HEK293 (cell line): ENCODE results near the gene EBLN1.

Source experiments
- CTCF ChIA-PET: fragments of 350-600 bp; formaldehyde crosslinking; extraction: SDS; loops from one replicate; lab custom pipeline; 2021; ENCODE audit warnings: antibody characterized with exemption; lab: Yijun Ruan, JAX
- POLR2A ChIA-PET: fragments of 300-600 bp; formaldehyde crosslinking; extraction: SDS; loops from one replicate; lab custom pipeline; 2020; ENCODE audit warnings: antibody characterized with exemption, inconsistent platforms; lab: Yijun Ruan, JAX
- H3K27ac ChIP-seq: fragments of 200-500 bp; sonication (Bioruptor generic); 2 replicates; pipeline ENCODE4 v1.5.1; 2014; ENCODE audit warnings: low read depth, low read length, control low read depth, inconsistent platforms; ENCODE audit errors: extremely low read depth
- H3K36me3 ChIP-seq, 2 experiments: fragments of 200-500 bp in 1 of 2; sonication (Bioruptor generic) in 1 of 2; 1 replicate in 1 of 2; 2 replicates in 1 of 2; pipeline ENCODE4 v1.5.1; 2014 to 2017; ENCODE audit warnings: inconsistent platforms in 2 of 2, low read length in 2 of 2; ENCODE audit not compliant: control insufficient read depth in 2 of 2, insufficient read depth in 1 of 2
- H3K4me1 ChIP-seq: fragments of 200-500 bp; sonication (Bioruptor generic); 2 replicates; pipeline ENCODE4 v1.5.1; 2014; ENCODE audit warnings: mild to moderate bottlenecking, low read length, inconsistent platforms; ENCODE audit not compliant: control insufficient read depth, insufficient read depth
- H3K4me3 ChIP-seq: 2 replicates; pipeline ENCODE4 v1.5.1; 2011; ENCODE audit warnings: low read depth, mild to moderate bottlenecking, control low read depth, low read length, moderate library complexity
- H3K9me3 ChIP-seq: fragments of 200-500 bp; sonication (Bioruptor generic); 2 replicates; pipeline ENCODE4 v1.5.1; 2014; ENCODE audit warnings: low read depth, low read length, inconsistent platforms; ENCODE audit not compliant: control insufficient read depth, insufficient read depth
- HOXC10 ChIP-seq: sonication (generic); formaldehyde crosslinking; IDR thresholded peaks from 2 replicates; pipeline ENCODE4 v1.8.1; 2023; ENCODE audit warnings: mild to moderate bottlenecking, missing genetic modification reagents
- KLF8 ChIP-seq: fragments of 450-650 bp; formaldehyde crosslinking; IDR thresholded peaks from 2 replicates; pipeline ENCODE4 v1.5.1; 2016; ENCODE audit warnings: missing biosample characterization, missing genetic modification characterization
- MEIS1 ChIP-seq: sonication (generic); formaldehyde crosslinking; IDR thresholded peaks from 2 replicates; pipeline ENCODE4 v1.8.1; 2022; ENCODE audit warnings: missing genetic modification reagents, mild to moderate bottlenecking, borderline replicate concordance
- PRDM1 ChIP-seq: fragments of 450-650 bp; formaldehyde crosslinking; IDR thresholded peaks from 2 replicates; pipeline ENCODE4; 2016; ENCODE audit warnings: missing biosample characterization, missing genetic modification characterization
- SALL2 ChIP-seq: fragments of 450-650 bp; formaldehyde crosslinking; IDR thresholded peaks from 2 replicates; pipeline ENCODE4 v1.5.0; 2017; ENCODE audit warnings: missing biosample characterization, mild to moderate bottlenecking, missing genetic modification characterization, borderline replicate concordance
- YY2 ChIP-seq: fragments of 450-650 bp; formaldehyde crosslinking; IDR thresholded peaks from 2 replicates; pipeline ENCODE4 v1.5.1; 2016; ENCODE audit warnings: missing biosample characterization, missing genetic modification characterization
- ZBTB17 ChIP-seq: fragments of 450-650 bp; formaldehyde crosslinking; IDR thresholded peaks from 2 replicates; pipeline ENCODE4 v1.5.1; 2016; ENCODE audit warnings: missing biosample characterization, missing genetic modification characterization
- ZBTB44 ChIP-seq: fragments of 450-650 bp; IDR thresholded peaks from 2 replicates; pipeline ENCODE4 v1.5.1; 2018; ENCODE audit warnings: missing biosample characterization, mild to moderate bottlenecking, missing genetic modification characterization
- ZBTB8A ChIP-seq: fragments of 450-650 bp; formaldehyde crosslinking; IDR thresholded peaks from 2 replicates; pipeline ENCODE4 v1.5.1; 2016; ENCODE audit warnings: missing biosample characterization, missing genetic modification characterization
- ZFP41 ChIP-seq: fragments of 450-650 bp; formaldehyde crosslinking; IDR thresholded peaks from 2 replicates; pipeline ENCODE4 v1.5.1; 2016; ENCODE audit warnings: missing biosample characterization, missing genetic modification characterization, borderline replicate concordance
- ZNF202 ChIP-seq: fragments of 450-650 bp; formaldehyde crosslinking; IDR thresholded peaks from 2 replicates; pipeline ENCODE4 v1.5.1; 2016; ENCODE audit warnings: missing biosample characterization, missing genetic modification characterization, borderline replicate concordance
- ZNF214 ChIP-seq: fragments of 450-650 bp; formaldehyde crosslinking; IDR thresholded peaks from 2 replicates; pipeline ENCODE4 v1.5.1; 2017; ENCODE audit warnings: missing biosample characterization, mild to moderate bottlenecking, missing genetic modification characterization, borderline replicate concordance
- ZNF311 ChIP-seq: fragments of 450-650 bp; formaldehyde crosslinking; IDR thresholded peaks from 2 replicates; pipeline ENCODE4 v1.5.1; 2017; ENCODE audit warnings: missing biosample characterization, missing genetic modification characterization, borderline replicate concordance
- ZNF37A ChIP-seq: fragments of 450-650 bp; IDR thresholded peaks from 2 replicates; pipeline ENCODE4 v1.5.1; 2018; ENCODE audit warnings: missing biosample characterization, missing genetic modification characterization
- ZNF518A ChIP-seq: fragments of 450-650 bp; formaldehyde crosslinking; conservative IDR thresholded peaks from 2 replicates; pipeline ENCODE4 v1.5.1; 2016; ENCODE audit warnings: low read depth, missing biosample characterization, missing genetic modification characterization
- ZNF561 ChIP-seq: fragments of 450-650 bp; IDR thresholded peaks from 2 replicates; pipeline ENCODE4 v1.5.1; 2018; ENCODE audit warnings: missing biosample characterization, missing genetic modification characterization, borderline replicate concordance
- ZNF692 ChIP-seq: fragments of 450-650 bp; formaldehyde crosslinking; IDR thresholded peaks from 2 replicates; pipeline ENCODE4 v1.5.1; 2016; ENCODE audit warnings: missing biosample characterization, missing genetic modification characterization
- ZNF747 ChIP-seq: fragments of 450-650 bp; formaldehyde crosslinking; IDR thresholded peaks from 2 replicates; pipeline ENCODE4 v1.5.1; 2016; ENCODE audit warnings: missing biosample characterization, missing genetic modification characterization
- ZNF76 ChIP-seq: fragments of 450-650 bp; formaldehyde crosslinking; IDR thresholded peaks from 2 replicates; pipeline ENCODE4; 2016; ENCODE audit warnings: low read depth, missing biosample characterization, missing genetic modification characterization, borderline replicate concordance

The EBLN1 gene

GRCh38 chr10:22252801-22253579 lies 35.2 kb upstream of the EBLN1 start:
- no peaks in the 10 kb centered on the region for H3K9me3 ChIP-seq
- H3K4me3 ChIP-seq, result peak overlapping the region; percentile 38
- peak overlapping the region; percentile 91; the same call in 1 of the 2 replicates for H3K27ac ChIP-seq
- ChIA-PET POLR2A (interaction anchor here (1.0 to 1.2 kb wide), 2 partner anchors 11 to 63 kb away, joined by 3 read pairs; partner anchors contain the start of gene COMMD3), CTCF (interaction anchor here (0.6 kb wide), 2 partner anchors 201 to 332 kb away, joined by 4 read pairs; no protein-coding TSS in a partner anchor)
- TF ChIP-seq ZNF214 (tag by site-specific recombination) (no peak), ZNF747 (no peak)
- peaks cover 4% of the 10 kb centered on the region for H3K4me1 ChIP-seq
- no peaks in the 10 kb centered on the region for H3K36me3 ChIP-seq

- TF ChIP-seq HOXC10 (no peak), ZNF518A (tag by site-specific recombination) (0 out of 2 replicates have a peak, but pooled peaks have one; percentile 9), ZFP41 (tag by site-specific recombination) (no peak), ZNF747 (no peak), ZNF202 (peak; percentile 55; the same call in 1 of the 2 replicates), KLF8 (tag by site-specific recombination) (no peak), SALL2 (tag by site-specific recombination) (no peak), ZNF37A (tag by site-specific recombination) (no peak), ZNF561 (tag by site-specific recombination) (no peak), ZNF692 (tag by site-specific recombination) (0 out of 2 replicates have a peak, but pooled peaks have one; percentile 4), MEIS1 (CRISPR knock-in tag) (no peak), ZNF76 (tag by site-specific recombination) (no peak), ZBTB44 (peak; percentile 26; the same call in 1 of the 2 replicates), ZNF311 (tag by site-specific recombination) (no peak), YY2 (tag by site-specific recombination) (peak; percentile 4), ZBTB17 (tag by site-specific recombination) (0 out of 2 replicates have a peak, but pooled peaks have one; percentile 0), PRDM1 (tag by site-specific recombination) (peak; percentile 96; the same call in 1 of the 2 replicates), ZBTB8A (tag by site-specific recombination) (no peak; the same call in 1 of the 2 replicates)
- CTCF ChIA-PET, result interaction anchor here (0.6 kb wide), 1 partner anchor 461 kb away, joined by 3 read pairs; no protein-coding TSS in a partner anchor
- Histone ChIP-seq H3K36me3 (no peaks in the 10 kb centered on the region), H3K27ac (peak overlapping the region; percentile 91), H3K4me3 (peak overlapping the region; percentile 38), H3K9me3 (no peaks in the 10 kb centered on the region), H3K4me1 (peaks cover 9% of the 10 kb centered on the region)
- POLR2A ChIA-PET, result interaction anchor here (1.0 kb wide), 1 partner anchor 64 kb away, joined by 3 read pairs; the partner anchor contains the start of gene COMMD3
Measured at GRCh38 chr10:22252224-22252800, 34.5 kb upstream of the EBLN1 start.
